CD14-positive monocyte (primary cell): Measurements from ENCODE around the gene DTNA. TPM values are rescaled to one million over a fixed set of nuclear protein-coding genes. Genes with fewer than 3 reads are reported as not detected.

Experiments
- DNase-seq, 3 donors: peaks; one replicate each; pipeline ENCODE4 v3.0.0-alpha.2; 2011 to 2022
- H2AFZ ChIP-seq: 2 replicates; pipeline ENCODE4 v1.6.0; 2012; ENCODE audit warnings: mild to moderate bottlenecking, low read depth, low read length, inconsistent platforms; ENCODE audit not compliant: insufficient read depth, poor library complexity, severe bottlenecking
- H3K27ac ChIP-seq, 2 donors: 1 replicate in 1 of 2; 2 replicates in 1 of 2; pipeline ENCODE4 v1.5.1; 2012 to 2013; ENCODE audit warnings: low read length in 2 of 2, control low read depth in 1 of 2, inconsistent platforms in 1 of 2, low read depth in 1 of 2, mild to moderate bottlenecking in 1 of 2
- H3K27me3 ChIP-seq, 2 donors: one replicate each; pipeline versions ENCODE4 v1.6.0 to v1.6.1; 2011 to 2013; ENCODE audit warnings: low read length in 2 of 2; ENCODE audit not compliant: control insufficient read depth in 2 of 2, insufficient read depth in 2 of 2
- H3K36me3 ChIP-seq, 2 donors: replicated peaks in 1 of 2; 1 replicate in 1 of 2; 2 replicates in 1 of 2; pipeline versions ENCODE4 v1.5.1 to v1.6.1; 2012 to 2013; ENCODE audit warnings: low read length in 2 of 2, control low read depth in 1 of 2, inconsistent platforms in 1 of 2, mild to moderate bottlenecking in 1 of 2; ENCODE audit not compliant: insufficient read depth in 2 of 2, control insufficient read depth in 1 of 2
- H3K4me1 ChIP-seq, 2 donors: 1 replicate in 1 of 2; 2 replicates in 1 of 2; pipeline versions ENCODE4 v1.5.1 to v1.6.1; 2012 to 2013; ENCODE audit warnings: low read length in 2 of 2, control low read depth in 1 of 2, inconsistent platforms in 1 of 2, mild to moderate bottlenecking in 1 of 2, moderate library complexity in 1 of 2; ENCODE audit not compliant: insufficient read depth in 2 of 2, control insufficient read depth in 1 of 2
- H3K4me2 ChIP-seq: replicated peaks from 2 replicates; pipeline ENCODE3; 2012; ENCODE audit warnings: low read length, moderate library complexity, mild to moderate bottlenecking; ENCODE audit not compliant: poor library complexity, severe bottlenecking; ENCODE audit errors: extremely low read depth
- H3K4me3 ChIP-seq, 3 experiments: fragments of 200-600 bp in 1 of 3; sonication (generic) in 1 of 3; replicated peaks in 1 of 3; 1 replicate in 2 of 3; 2 replicates in 1 of 3; pipeline ENCODE4 v1.5.1; 2011 to 2013; ENCODE audit warnings: low read length in 3 of 3, mild to moderate bottlenecking in 3 of 3, control low read depth in 2 of 3, low read depth in 2 of 3, inconsistent platforms in 1 of 3, moderate library complexity in 1 of 3
- H3K79me2 ChIP-seq: 2 replicates; pipeline ENCODE4 v1.6.0; 2012; ENCODE audit warnings: mild to moderate bottlenecking, control low read depth, inconsistent platforms, low read length, moderate library complexity; ENCODE audit not compliant: insufficient read depth
- H3K9ac ChIP-seq: 2 replicates; pipeline ENCODE4 v1.6.0; 2017; ENCODE audit warnings: low read length, mild to moderate bottlenecking; ENCODE audit not compliant: insufficient read depth, poor library complexity, severe bottlenecking
- H3K9me3 ChIP-seq, 2 donors: replicated peaks in 1 of 2; 1 replicate in 1 of 2; 2 replicates in 1 of 2; pipeline versions ENCODE4 v1.5.1 to v1.6.1; 2012 to 2013; ENCODE audit warnings: low read length in 2 of 2, control low read depth in 1 of 2; ENCODE audit not compliant: control insufficient read depth in 1 of 2, insufficient read depth in 1 of 2
- H4K20me1 ChIP-seq: 2 replicates; pipeline ENCODE4 v1.6.0; 2012; ENCODE audit warnings: mild to moderate bottlenecking, low read length, control low read depth, moderate library complexity; ENCODE audit not compliant: insufficient read depth
- H3K27ac Mint-ChIP-seq, 7 donors: one replicate each; pipeline ENCODE4 v1.8.0; 2020; ENCODE audit warnings: mild to moderate bottlenecking in 7 of 7, mixed read lengths in 7 of 7, moderate library complexity in 6 of 7, inconsistent platforms in 2 of 7
- H3K27me3 Mint-ChIP-seq, 3 donors: one replicate each; pipeline ENCODE4 v1.8.0; 2021 to 2022; ENCODE audit warnings: low read depth in 3 of 3, mild to moderate bottlenecking in 3 of 3, mixed read lengths in 3 of 3, moderate library complexity in 3 of 3, inconsistent platforms in 1 of 3
- H3K36me3 Mint-ChIP-seq, 2 donors: one replicate each; pipeline ENCODE4 v1.8.0; 2020; ENCODE audit warnings: mixed read lengths in 2 of 2, inconsistent platforms in 1 of 2, mild to moderate bottlenecking in 1 of 2
- H3K4me1 Mint-ChIP-seq: one replicate; pipeline ENCODE4 v1.8.0; 2020; ENCODE audit warnings: mild to moderate bottlenecking, mixed read lengths
- H3K4me3 Mint-ChIP-seq, 2 donors: one replicate each; pipeline ENCODE4 v1.8.0; 2020; ENCODE audit warnings: mild to moderate bottlenecking in 2 of 2, mixed read lengths in 2 of 2, moderate library complexity in 1 of 2
- H3K9me3 Mint-ChIP-seq, 7 donors: one replicate each; pipeline ENCODE4 v1.8.0; 2020 to 2022; ENCODE audit warnings: mixed read lengths in 7 of 7, mild to moderate bottlenecking in 6 of 7, moderate library complexity in 6 of 7, inconsistent platforms in 2 of 7
- CTCF ChIP-seq: fragments of 200-600 bp; IDR thresholded peaks from one replicate; pipeline ENCODE4 v1.8.0; 2022; ENCODE audit warnings: antibody characterized with exemption, mild to moderate bottlenecking
- WGBS: methylation state at CpG from one replicate; pipeline ENCODE4 v1.1.5; 2013; ENCODE audit warnings: missing lambda C conversion rate; ENCODE audit not compliant: insufficient coverage; 5-methylcytosine and 5-hydroxymethylcytosine counted together
- intact Hi-C, 2 donors: fragments of 100-400 bp; cut with micrococcal nuclease; formaldehyde crosslinking; loops; one replicate each; pipeline versions ENCODE4 v1.15.0 to v1.15.1; 2023
- polyA plus RNA-seq, 3 donors: library from polyadenylated mRNA; depleted of rRNA in 1 of 3; unstranded in 2 of 3; stranded (reverse) in 1 of 3; fragments of 300-500 nt in 2 of 3; fragments of >200 nt in 1 of 3; fragmentation: Illumina TruSeq in 2 of 3; gene quantifications; 1 replicate in 2 of 3; 2 replicates in 1 of 3; pipeline ENCODE4 v1.2.3, GENCODE V29; 2012 to 2021

Gene DTNA
- polyA plus RNA-seq, 3 donors, result 0.53 to 2.3 (median 0.76) TPM

GRCh38 chr18:34929336-34929780 is 219.3 kb downstream of the DTNA start:
- H3K4me3 ChIP-seq, result no peak overlapping the region
- Mint-ChIP-seq H3K36me3 (no peaks in the 10 kb centered on the region), H3K4me1 (no peaks in the 10 kb centered on the region), H3K27me3 (peaks cover 1% of the 10 kb centered on the region in 3 donors), H3K4me3 (no peak overlapping the region), H3K27ac (no peak overlapping the region), H3K9me3 (peaks cover 0 to 4% (median 0%) of the 10 kb centered on the region in 7 donors)
- no peak overlapping the region for H2AFZ ChIP-seq
- no peak for DNase-seq
- no peak overlapping the region for H3K27ac ChIP-seq
- TF ChIP-seq CTCF, result no peak
- no peaks in the 10 kb centered on the region for H3K36me3 ChIP-seq
- no peaks in the 10 kb centered on the region for H3K4me1 ChIP-seq
- H4K20me1 ChIP-seq, result no peaks in the 10 kb centered on the region
- H3K79me2 ChIP-seq, result no peaks in the 10 kb centered on the region
- H3K9me3 ChIP-seq, result no peaks in the 10 kb centered on the region
- H3K4me2 ChIP-seq, result no peak overlapping the region
- WGBS, result no CpG with 5 or more reads among the region's 2 CpGs
- H3K9ac ChIP-seq, result no peak overlapping the region
- intact Hi-C loops, result no loop called here
- no peaks in the 10 kb centered on the region for H3K27me3 ChIP-seq

- Mint-ChIP-seq H3K4me3 (no peak overlapping the region), H3K9me3 (peaks cover 0 to 2% (median 0%) of the 10 kb centered on the region in 7 donors), H3K27me3 (peaks cover 1 to 3% (median 1%) of the 10 kb centered on the region in 3 donors), H3K36me3 (no peaks in the 10 kb centered on the region), H3K27ac (no peak overlapping the region), H3K4me1 (no peaks in the 10 kb centered on the region)
- intact Hi-C loops, result no loop called here
- H4K20me1 ChIP-seq, result no peaks in the 10 kb centered on the region
- H3K9ac ChIP-seq, result no peak overlapping the region
- H2AFZ ChIP-seq, result no peak overlapping the region
- no peaks in the 10 kb centered on the region for H3K9me3 ChIP-seq
- H3K4me3 ChIP-seq, result no peak overlapping the region
- no peaks in the 10 kb centered on the region for H3K27me3 ChIP-seq
- H3K4me2 ChIP-seq, result no peak overlapping the region
- WGBS, result no CpG with 5 or more reads among the region's 1 CpG
- TF ChIP-seq CTCF, result no peak
- DNase-seq, result no peak
- H3K4me1 ChIP-seq, result no peaks in the 10 kb centered on the region
- H3K27ac ChIP-seq, result no peak overlapping the region
- no peaks in the 10 kb centered on the region for H3K36me3 ChIP-seq
- no peaks in the 10 kb centered on the region for H3K79me2 ChIP-seq
Observed at GRCh38 chr18:34932363-34932762, 222.3 kb downstream of the DTNA start.
